Fibroblast of lung (primary cell): ENCODE results near the gene TRIM44.

ENCODE experiments used
- CTCF ChIP-seq, 2 donors: IDR thresholded peaks in 1 of 2; conservative IDR thresholded peaks in 1 of 2; 1 replicate in 1 of 2; 2 replicates in 1 of 2; pipeline ENCODE4 v1.5.1; 2011 to 2012; ENCODE audit warnings: low read length in 2 of 2, control low read depth in 1 of 2, inconsistent platforms in 1 of 2, low read depth in 1 of 2, mild to moderate bottlenecking in 1 of 2
- EZH2 ChIP-seq: IDR thresholded peaks from 2 replicates; pipeline ENCODE4 v1.5.1; 2012; ENCODE audit warnings: low read length, control low read depth, mild to moderate bottlenecking; ENCODE audit errors: missing control alignments

GRCh38 chr11:35734669-35735410, 72.3 kb downstream of the TRIM44 start:
- TF ChIP-seq CTCF (conservative IDR thresholded peaks at IDR 0.05 in 1 of 2, IDR thresholded peaks at IDR 0.05 in 1 of 2; ENCODE audit: low read depth in 1 of 2, low read length in 2 of 2) (no peak), EZH2 (no peak)
